Measurements from ENCODE around the gene MYH16. TPM values are rescaled to one million over a fixed set of nuclear protein-coding genes. Genes with fewer than 3 reads are reported as not detected.

The MYH16 gene
- total RNA-seq, 1 experiment from 2014 or later, result 0.57 TPM

DNA sequence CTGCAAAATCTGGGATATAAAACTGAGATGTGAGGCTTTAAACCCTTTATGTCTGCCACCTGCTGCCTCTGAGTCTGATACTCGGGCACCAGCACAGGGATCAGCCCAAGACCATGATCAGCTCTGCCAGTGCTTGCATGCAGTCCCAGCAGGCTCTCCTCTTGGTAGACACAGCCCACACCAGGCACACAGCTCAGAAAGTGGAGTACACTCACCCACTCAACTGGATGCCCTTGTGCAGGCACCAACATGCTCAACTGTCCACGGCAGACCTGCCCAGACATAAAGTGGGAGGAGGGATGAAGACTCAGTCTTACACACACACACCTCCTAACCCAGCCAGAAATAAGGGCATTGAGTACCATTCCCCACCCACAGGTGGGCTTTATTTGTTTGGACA is 18.2 kb upstream of the MYH16 start:
- peaks cover 0 to 5% of the 10 kb centered on the region in 2 experiments; a peak in 2 of 4 replicates for H3K4me1 ChIP-seq (ENCODE audit: control insufficient read depth in 1 of 2, insufficient read depth in 2 of 2, low read length in 2 of 2)
- no peaks in the 10 kb centered on the region for H3K27me3 ChIP-seq (ENCODE audit: insufficient read depth, low read length)
- TF ChIP-seq SP1 (IDR thresholded peaks at IDR 0.05; ENCODE audit: low read depth), result no peak
- TF ChIP-seq ZBTB33 (IDR thresholded peaks at IDR 0.05; ENCODE audit: extremely low read depth, insufficient replicate concordance, low read length), result no peak
- no peak for TF ChIP-seq EZH2 (IDR thresholded peaks at IDR 0.05)
- no peak for TF ChIP-seq TCF7L2 (IDR thresholded peaks at IDR 0.05; ENCODE audit: borderline replicate concordance, extremely low read depth, insufficient read depth, insufficient read length)
- no peak for TF ChIP-seq EGR1 (IDR thresholded peaks at IDR 0.05; ENCODE audit: low read depth)
- no peak for TF ChIP-seq CBX3 (IDR thresholded peaks at IDR 0.05; ENCODE audit: low read depth)
- no peak for TF ChIP-seq RAD21 (IDR thresholded peaks at IDR 0.05; ENCODE audit: low read depth)
- no peak for TF ChIP-seq JUND (IDR thresholded peaks at IDR 0.05)
- no peak for TF ChIP-seq YY1 (IDR thresholded peaks at IDR 0.05; ENCODE audit: extremely low read depth, insufficient replicate concordance, low read depth, low read length)
- no peak for TF ChIP-seq ZNF274 (IDR thresholded peaks at IDR 0.05; ENCODE audit: low read depth, low read length)
- TF ChIP-seq, protein P1, sequence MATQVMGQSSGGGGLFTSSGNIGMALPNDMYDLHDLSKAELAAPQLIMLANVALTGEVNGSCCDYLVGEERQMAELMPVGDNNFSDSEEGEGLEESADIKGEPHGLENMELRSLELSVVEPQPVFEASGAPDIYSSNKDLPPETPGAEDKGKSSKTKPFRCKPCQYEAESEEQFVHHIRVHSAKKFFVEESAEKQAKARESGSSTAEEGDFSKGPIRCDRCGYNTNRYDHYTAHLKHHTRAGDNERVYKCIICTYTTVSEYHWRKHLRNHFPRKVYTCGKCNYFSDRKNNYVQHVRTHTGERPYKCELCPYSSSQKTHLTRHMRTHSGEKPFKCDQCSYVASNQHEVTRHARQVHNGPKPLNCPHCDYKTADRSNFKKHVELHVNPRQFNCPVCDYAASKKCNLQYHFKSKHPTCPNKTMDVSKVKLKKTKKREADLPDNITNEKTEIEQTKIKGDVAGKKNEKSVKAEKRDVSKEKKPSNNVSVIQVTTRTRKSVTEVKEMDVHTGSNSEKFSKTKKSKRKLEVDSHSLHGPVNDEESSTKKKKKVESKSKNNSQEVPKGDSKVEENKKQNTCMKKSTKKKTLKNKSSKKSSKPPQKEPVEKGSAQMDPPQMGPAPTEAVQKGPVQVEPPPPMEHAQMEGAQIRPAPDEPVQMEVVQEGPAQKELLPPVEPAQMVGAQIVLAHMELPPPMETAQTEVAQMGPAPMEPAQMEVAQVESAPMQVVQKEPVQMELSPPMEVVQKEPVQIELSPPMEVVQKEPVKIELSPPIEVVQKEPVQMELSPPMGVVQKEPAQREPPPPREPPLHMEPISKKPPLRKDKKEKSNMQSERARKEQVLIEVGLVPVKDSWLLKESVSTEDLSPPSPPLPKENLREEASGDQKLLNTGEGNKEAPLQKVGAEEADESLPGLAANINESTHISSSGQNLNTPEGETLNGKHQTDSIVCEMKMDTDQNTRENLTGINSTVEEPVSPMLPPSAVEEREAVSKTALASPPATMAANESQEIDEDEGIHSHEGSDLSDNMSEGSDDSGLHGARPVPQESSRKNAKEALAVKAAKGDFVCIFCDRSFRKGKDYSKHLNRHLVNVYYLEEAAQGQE (IDR thresholded peaks at IDR 0.05; ENCODE audit: low read depth), result no peak
- TF ChIP-seq POLR2AphosphoS5 (IDR thresholded peaks at IDR 0.05; ENCODE audit: low read depth, low read length), result no peak
- no peak for TF ChIP-seq CEBPB (IDR thresholded peaks at IDR 0.05; ENCODE audit: low read depth)
- TF ChIP-seq, protein P2, sequence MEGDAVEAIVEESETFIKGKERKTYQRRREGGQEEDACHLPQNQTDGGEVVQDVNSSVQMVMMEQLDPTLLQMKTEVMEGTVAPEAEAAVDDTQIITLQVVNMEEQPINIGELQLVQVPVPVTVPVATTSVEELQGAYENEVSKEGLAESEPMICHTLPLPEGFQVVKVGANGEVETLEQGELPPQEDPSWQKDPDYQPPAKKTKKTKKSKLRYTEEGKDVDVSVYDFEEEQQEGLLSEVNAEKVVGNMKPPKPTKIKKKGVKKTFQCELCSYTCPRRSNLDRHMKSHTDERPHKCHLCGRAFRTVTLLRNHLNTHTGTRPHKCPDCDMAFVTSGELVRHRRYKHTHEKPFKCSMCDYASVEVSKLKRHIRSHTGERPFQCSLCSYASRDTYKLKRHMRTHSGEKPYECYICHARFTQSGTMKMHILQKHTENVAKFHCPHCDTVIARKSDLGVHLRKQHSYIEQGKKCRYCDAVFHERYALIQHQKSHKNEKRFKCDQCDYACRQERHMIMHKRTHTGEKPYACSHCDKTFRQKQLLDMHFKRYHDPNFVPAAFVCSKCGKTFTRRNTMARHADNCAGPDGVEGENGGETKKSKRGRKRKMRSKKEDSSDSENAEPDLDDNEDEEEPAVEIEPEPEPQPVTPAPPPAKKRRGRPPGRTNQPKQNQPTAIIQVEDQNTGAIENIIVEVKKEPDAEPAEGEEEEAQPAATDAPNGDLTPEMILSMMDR (IDR thresholded peaks at IDR 0.05 in 2 of 3, conservative IDR thresholded peaks at IDR 0.05 in 1 of 3; ENCODE audit: borderline replicate concordance in 1 of 3, insufficient read depth in 1 of 3, low read depth in 2 of 3, low read length in 2 of 3), result no peak
- TF ChIP-seq POLR2A (IDR thresholded peaks at IDR 0.05; ENCODE audit: borderline replicate concordance, extremely low read depth, insufficient read depth, insufficient read length), result no peak
- no peak for TF ChIP-seq ZFX (IDR thresholded peaks at IDR 0.05)
- TF ChIP-seq ATF3 (IDR thresholded peaks at IDR 0.05), result no peak
- TF ChIP-seq ELF1 (IDR thresholded peaks at IDR 0.05; ENCODE audit: borderline replicate concordance, low read depth), result no peak
- TF ChIP-seq, protein P3, sequence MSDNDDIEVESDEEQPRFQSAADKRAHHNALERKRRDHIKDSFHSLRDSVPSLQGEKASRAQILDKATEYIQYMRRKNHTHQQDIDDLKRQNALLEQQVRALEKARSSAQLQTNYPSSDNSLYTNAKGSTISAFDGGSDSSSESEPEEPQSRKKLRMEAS (IDR thresholded peaks at IDR 0.05), result no peak
- TF ChIP-seq FOSL1 (IDR thresholded peaks at IDR 0.05; ENCODE audit: low read depth), result no peak
- ATAC-seq (no peak), DNase-seq (ENCODE audit: low read depth, low spot score) (no peak)
- ChIA-PET POLR2A (no interaction called here), CTCF (no interaction called here), RAD21 (ENCODE audit: low non-redundant PET in 1 of 2, low total read pairs in 2 of 2, uncharacterized antibody in 2 of 2, unreplicated experiment in 2 of 2) (no interaction called here)
- no peaks in the 10 kb centered on the region for H3K9me3 ChIP-seq (ENCODE audit: control insufficient read depth in 1 of 2, insufficient read depth in 1 of 2, low read depth in 1 of 2, low read length in 2 of 2)
- H3K4me3 ChIP-seq (replicated peaks in 1 of 2; ENCODE audit: low read depth in 1 of 2, low read length in 2 of 2), result no peak overlapping the region
- H3K9ac ChIP-seq (ENCODE audit: low read length), result no peak overlapping the region
- intact Hi-C loops (cut with micrococcal nuclease), result no loop called here
- H3K36me3 ChIP-seq (ENCODE audit: control insufficient read depth in 1 of 2, insufficient read depth in 2 of 2, low read length in 2 of 2), result no peaks in the 10 kb centered on the region
- H3K79me2 ChIP-seq (ENCODE audit: insufficient read depth, low read length), result no peaks in the 10 kb centered on the region
- no TSS peak for BruUV-seq (replicated peaks)
- H3K9me2 ChIP-seq (ENCODE audit: insufficient read depth), result no peaks in the 10 kb centered on the region
- no peak overlapping the region for H3K27ac ChIP-seq (ENCODE audit: low read depth, low read length)
- no peak overlapping the region for H2AFZ ChIP-seq (ENCODE audit: low read depth, low read length, poor library complexity, severe bottlenecking)
- no peaks in the 10 kb centered on the region for H4K20me1 ChIP-seq (ENCODE audit: insufficient read depth)
- H3K4me2 ChIP-seq (ENCODE audit: low read length), result no peak overlapping the region

Data from HCT116 (cell line).